ENCODE data around the gene YAP1. TPM values are rescaled to one million over a fixed set of nuclear protein-coding genes. Genes with fewer than 3 reads are reported as not detected.

Gene YAP1
- total RNA-seq, 2 donors from 2014 or later: 137 to 210 TPM

DNA sequence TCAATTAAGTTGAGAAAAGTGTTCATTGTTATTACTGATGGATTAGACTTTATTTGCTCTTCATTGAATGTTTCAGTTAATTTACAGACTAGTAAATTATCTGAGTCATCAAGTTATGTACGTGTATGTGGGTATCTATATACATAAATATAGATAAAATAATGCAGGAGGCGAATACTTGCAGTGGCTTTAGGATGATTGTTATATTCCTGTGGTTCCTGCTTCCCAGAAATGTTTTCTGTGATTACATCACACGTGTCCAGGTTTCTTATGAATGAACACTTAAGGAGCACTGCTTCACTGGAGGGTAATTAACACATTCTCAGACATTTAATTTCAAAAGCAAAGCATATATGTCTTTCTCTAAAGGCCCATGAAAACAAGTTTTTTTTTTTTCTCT is 28.4 kb downstream of the YAP1 start:
- no peaks in the 10 kb centered on the region for H3K27me3 ChIP-seq (replicated peaks; ENCODE audit: insufficient read depth)
- H3K36me3 ChIP-seq: no peaks in the 10 kb centered on the region
- intact Hi-C loops (cut with DNase I): no loop called here
- H3K27ac ChIP-seq: no peak overlapping the region
- H3K4me3 ChIP-seq: no peak overlapping the region
- DNase-seq (ENCODE audit: low spot score): no peak
- TF ChIP-seq POLR2AphosphoS5 (IDR thresholded peaks at IDR 0.05) (no peak), POLR2A (IDR thresholded peaks at IDR 0.05) (no peak)
- TF ChIP-seq, protein P1, sequence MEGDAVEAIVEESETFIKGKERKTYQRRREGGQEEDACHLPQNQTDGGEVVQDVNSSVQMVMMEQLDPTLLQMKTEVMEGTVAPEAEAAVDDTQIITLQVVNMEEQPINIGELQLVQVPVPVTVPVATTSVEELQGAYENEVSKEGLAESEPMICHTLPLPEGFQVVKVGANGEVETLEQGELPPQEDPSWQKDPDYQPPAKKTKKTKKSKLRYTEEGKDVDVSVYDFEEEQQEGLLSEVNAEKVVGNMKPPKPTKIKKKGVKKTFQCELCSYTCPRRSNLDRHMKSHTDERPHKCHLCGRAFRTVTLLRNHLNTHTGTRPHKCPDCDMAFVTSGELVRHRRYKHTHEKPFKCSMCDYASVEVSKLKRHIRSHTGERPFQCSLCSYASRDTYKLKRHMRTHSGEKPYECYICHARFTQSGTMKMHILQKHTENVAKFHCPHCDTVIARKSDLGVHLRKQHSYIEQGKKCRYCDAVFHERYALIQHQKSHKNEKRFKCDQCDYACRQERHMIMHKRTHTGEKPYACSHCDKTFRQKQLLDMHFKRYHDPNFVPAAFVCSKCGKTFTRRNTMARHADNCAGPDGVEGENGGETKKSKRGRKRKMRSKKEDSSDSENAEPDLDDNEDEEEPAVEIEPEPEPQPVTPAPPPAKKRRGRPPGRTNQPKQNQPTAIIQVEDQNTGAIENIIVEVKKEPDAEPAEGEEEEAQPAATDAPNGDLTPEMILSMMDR (IDR thresholded peaks at IDR 0.05): no peak
- no peaks in the 10 kb centered on the region for H3K9me3 ChIP-seq
- WGBS: 68% methylated on average over 3 of the region's 3 CpGs
- no peaks in the 10 kb centered on the region for H3K4me1 ChIP-seq (replicated peaks)

DNA sequence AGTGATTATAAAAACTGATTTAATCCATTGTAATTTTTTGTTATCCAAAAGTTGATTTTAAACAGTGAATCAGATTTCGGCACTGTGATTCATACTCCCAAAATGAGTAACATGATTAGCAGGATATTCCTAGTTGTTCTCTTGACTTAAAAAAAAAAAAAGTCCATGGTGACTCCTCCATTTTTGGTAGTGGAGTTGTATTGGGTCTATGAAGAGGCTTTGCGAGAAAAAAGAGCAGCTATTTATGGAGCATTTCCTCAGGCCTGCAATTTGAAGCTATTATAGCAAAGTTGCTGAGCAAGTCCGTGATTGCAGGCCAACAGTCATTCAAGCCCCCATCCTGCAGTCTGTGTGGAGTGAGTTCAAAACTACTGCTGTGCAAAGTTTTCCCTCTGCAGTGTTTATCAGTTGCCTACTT is 28.8 kb downstream of the YAP1 start:
- H3K9me3 ChIP-seq: no peaks in the 10 kb centered on the region
- intact Hi-C loops (cut with DNase I): no loop called here
- no peak for DNase-seq (ENCODE audit: low spot score)
- no peaks in the 10 kb centered on the region for H3K4me1 ChIP-seq (replicated peaks)
- no peaks in the 10 kb centered on the region for H3K27me3 ChIP-seq (replicated peaks; ENCODE audit: insufficient read depth)
- no peaks in the 10 kb centered on the region for H3K36me3 ChIP-seq
- H3K4me3 ChIP-seq: no peak overlapping the region
- TF ChIP-seq, protein P1 (IDR thresholded peaks at IDR 0.05): no peak
- TF ChIP-seq POLR2A (IDR thresholded peaks at IDR 0.05): no peak
- TF ChIP-seq POLR2AphosphoS5 (IDR thresholded peaks at IDR 0.05): no peak
- no peak overlapping the region for H3K27ac ChIP-seq
- 29% methylated on average over 3 of the region's 3 CpGs for WGBS

DNA sequence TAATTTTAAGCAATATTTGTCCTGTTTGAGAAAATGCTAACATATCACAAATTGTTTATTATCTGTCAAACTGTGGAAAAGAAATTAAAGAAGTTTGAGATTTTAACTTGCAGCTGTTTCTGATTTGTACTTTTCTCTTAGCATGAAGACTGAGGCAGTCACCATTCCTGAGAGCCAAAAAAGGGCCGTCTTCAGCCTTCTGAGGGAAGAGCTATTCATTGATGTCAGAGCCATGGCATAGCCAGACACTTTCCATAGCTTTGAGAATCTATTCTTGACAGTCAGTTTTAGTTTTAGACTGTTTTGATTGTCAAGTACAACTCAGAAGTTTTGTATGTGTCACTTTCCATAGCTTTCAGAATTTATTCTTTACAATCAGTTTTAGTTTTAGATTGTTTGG is 32.1 kb downstream of the YAP1 start:
- no peaks in the 10 kb centered on the region for H3K9me3 ChIP-seq
- H3K27ac ChIP-seq: no peak overlapping the region
- DNase-seq (ENCODE audit: low spot score): no peak
- H3K4me3 ChIP-seq: no peak overlapping the region
- intact Hi-C loops (cut with DNase I): no loop called here
- H3K36me3 ChIP-seq: no peaks in the 10 kb centered on the region
- 47% methylated on average over 1 of the region's 1 CpG for WGBS
- no peaks in the 10 kb centered on the region for H3K4me1 ChIP-seq (replicated peaks)
- TF ChIP-seq POLR2A (IDR thresholded peaks at IDR 0.05) (no peak), POLR2AphosphoS5 (IDR thresholded peaks at IDR 0.05) (no peak)
- TF ChIP-seq, protein P1 (IDR thresholded peaks at IDR 0.05): no peak
- H3K27me3 ChIP-seq (replicated peaks; ENCODE audit: insufficient read depth): no peaks in the 10 kb centered on the region

DNA sequence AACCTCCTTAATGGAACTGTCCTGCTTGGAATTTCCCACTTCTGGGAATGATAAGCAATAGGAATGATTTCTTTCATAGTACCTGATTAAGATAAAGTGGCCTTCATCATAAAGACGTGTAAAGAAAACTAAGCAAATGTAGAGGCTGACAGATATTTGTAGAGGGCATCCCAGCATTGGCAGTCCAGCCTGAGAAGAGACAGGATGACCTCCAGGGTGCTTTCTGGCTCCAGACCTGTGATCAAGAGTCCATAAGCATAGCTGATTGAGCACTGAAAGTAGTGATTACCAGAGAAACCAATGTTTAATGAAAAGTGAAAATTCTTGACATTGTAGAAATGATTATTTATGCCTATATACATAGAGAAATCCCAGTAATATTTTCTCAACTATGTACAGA is 33.6 kb downstream of the YAP1 start:
- intact Hi-C loops (cut with DNase I): no loop called here
- no peaks in the 10 kb centered on the region for H3K9me3 ChIP-seq
- no peaks in the 10 kb centered on the region for H3K36me3 ChIP-seq
- no peaks in the 10 kb centered on the region for H3K4me1 ChIP-seq (replicated peaks)
- H3K27me3 ChIP-seq (replicated peaks; ENCODE audit: insufficient read depth): no peaks in the 10 kb centered on the region
- DNase-seq (ENCODE audit: low spot score): no peak
- WGBS: 53% methylated on average over 1 of the region's 1 CpG
- TF ChIP-seq POLR2AphosphoS5 (IDR thresholded peaks at IDR 0.05) (no peak), POLR2A (IDR thresholded peaks at IDR 0.05) (no peak)
- TF ChIP-seq, protein P1 (IDR thresholded peaks at IDR 0.05): no peak
- H3K4me3 ChIP-seq: no peak overlapping the region
- no peak overlapping the region for H3K27ac ChIP-seq
